ENCODE measurements around the gene ASPSCR1.

ASPSCR1 gene

GRCh38 chr17:82053130-82053529 is 75.7 kb downstream of the ASPSCR1 start:
- H3K4me2 ChIP-seq (ENCODE audit: low read depth, low read length, poor library complexity, severe bottlenecking) = peak overlapping the region; percentile 67
- H2AFZ ChIP-seq (ENCODE audit: low read depth, low read length, severe bottlenecking) = no peak overlapping the region
- no peaks in the 10 kb centered on the region for H3K27me3 ChIP-seq (ENCODE audit: low read length)
- no peaks in the 10 kb centered on the region for H4K20me1 ChIP-seq (ENCODE audit: low read depth, low read length)
- H3K36me3 ChIP-seq (ENCODE audit: low read length) = no peaks in the 10 kb centered on the region
- H3K27ac ChIP-seq (ENCODE audit: low read depth, low read length) = no peak overlapping the region
- H3K4me3 ChIP-seq (ENCODE audit: insufficient read depth, low read length, poor library complexity, severe bottlenecking) = no peak overlapping the region
- no peaks in the 10 kb centered on the region for H3K9me2 ChIP-seq (replicated peaks; ENCODE audit: insufficient read depth, low read length)
- TF ChIP-seq EZH2phosphoT487 (conservative IDR thresholded peaks at IDR 0.05; ENCODE audit: low read length) (no peak), CTCF (IDR thresholded peaks at IDR 0.05; ENCODE audit: insufficient read depth, low read length, poor library complexity, severe bottlenecking) (no peak)
- no peaks in the 10 kb centered on the region for H3F3A ChIP-seq (ENCODE audit: insufficient read depth)
- no peaks in the 10 kb centered on the region for H3K9me3 ChIP-seq (ENCODE audit: insufficient read depth, low read length)
- peak overlapping the region; percentile 71 for H3K9ac ChIP-seq (ENCODE audit: low read length)
- H3K79me2 ChIP-seq (ENCODE audit: insufficient read depth, low read length) = peaks cover 10% of the 10 kb centered on the region

- TF ChIP-seq CTCF (IDR thresholded peaks at IDR 0.05; ENCODE audit: insufficient read depth, low read length, poor library complexity, severe bottlenecking) = no peak
- no peak for TF ChIP-seq EZH2phosphoT487 (conservative IDR thresholded peaks at IDR 0.05; ENCODE audit: low read length)
- H3K4me3 ChIP-seq (ENCODE audit: insufficient read depth, low read length, poor library complexity, severe bottlenecking) = no peak overlapping the region
- H4K20me1 ChIP-seq (ENCODE audit: low read depth, low read length) = no peaks in the 10 kb centered on the region
- no peaks in the 10 kb centered on the region for H3K9me2 ChIP-seq (replicated peaks; ENCODE audit: insufficient read depth, low read length)
- H3K27me3 ChIP-seq (ENCODE audit: low read length) = no peaks in the 10 kb centered on the region
- no peak overlapping the region for H3K4me2 ChIP-seq (ENCODE audit: low read depth, low read length, poor library complexity, severe bottlenecking)
- H3K79me2 ChIP-seq (ENCODE audit: insufficient read depth, low read length) = peaks cover 10% of the 10 kb centered on the region
- H3K27ac ChIP-seq (ENCODE audit: low read depth, low read length) = no peak overlapping the region
- H3K9me3 ChIP-seq (ENCODE audit: insufficient read depth, low read length) = no peaks in the 10 kb centered on the region
- no peaks in the 10 kb centered on the region for H3F3A ChIP-seq (ENCODE audit: insufficient read depth)
- no peak overlapping the region for H3K9ac ChIP-seq (ENCODE audit: low read length)
- H2AFZ ChIP-seq (ENCODE audit: low read depth, low read length, severe bottlenecking) = no peak overlapping the region
- H3K36me3 ChIP-seq (ENCODE audit: low read length) = no peaks in the 10 kb centered on the region
These were observed 76.3 kb downstream of the ASPSCR1 start for GRCh38 chr17:82053556-82054263.

- no peak overlapping the region for H2AFZ ChIP-seq (ENCODE audit: low read depth, low read length, severe bottlenecking)
- no peak overlapping the region for H3K27ac ChIP-seq (ENCODE audit: low read depth, low read length)
- H3K79me2 ChIP-seq (ENCODE audit: insufficient read depth, low read length) = peaks cover 10% of the 10 kb centered on the region
- no peak overlapping the region for H3K9ac ChIP-seq (ENCODE audit: low read length)
- H3K9me2 ChIP-seq (replicated peaks; ENCODE audit: insufficient read depth, low read length) = no peaks in the 10 kb centered on the region
- no peak for TF ChIP-seq EZH2phosphoT487 (conservative IDR thresholded peaks at IDR 0.05; ENCODE audit: low read length)
- TF ChIP-seq CTCF (IDR thresholded peaks at IDR 0.05; ENCODE audit: insufficient read depth, low read length, poor library complexity, severe bottlenecking) = no peak
- H3K27me3 ChIP-seq (ENCODE audit: low read length) = no peaks in the 10 kb centered on the region
- H3K4me2 ChIP-seq (ENCODE audit: low read depth, low read length, poor library complexity, severe bottlenecking) = no peak overlapping the region
- H3K36me3 ChIP-seq (ENCODE audit: low read length) = no peaks in the 10 kb centered on the region
- no peaks in the 10 kb centered on the region for H4K20me1 ChIP-seq (ENCODE audit: low read depth, low read length)
- H3K9me3 ChIP-seq (ENCODE audit: insufficient read depth, low read length) = no peaks in the 10 kb centered on the region
- H3F3A ChIP-seq (ENCODE audit: insufficient read depth) = no peaks in the 10 kb centered on the region
- H3K4me3 ChIP-seq (ENCODE audit: insufficient read depth, low read length, poor library complexity, severe bottlenecking) = no peak overlapping the region
These were observed 77.1 kb downstream of the ASPSCR1 start for GRCh38 chr17:82054351-82055022.

Measured in SU-DHL-6 (cell line).